Trophoblast cell (in vitro differentiated cells and primary cell): Measurements from ENCODE around the gene CNTRL.

Source experiments
- DNase-seq, 2 donors: peaks; one replicate each; pipeline ENCODE4 v3.0.0-alpha.2; 2016
- H2AFZ ChIP-seq: 2 replicates; pipeline ENCODE4 v1.6.1; 2013; ENCODE audit warnings: low read length, moderate library complexity, mild to moderate bottlenecking; ENCODE audit not compliant: insufficient read depth, poor library complexity
- H2AK5ac ChIP-seq: 2 replicates; pipeline ENCODE4 v1.6.1; 2013; ENCODE audit warnings: mild to moderate bottlenecking, low read length
- H2BK120ac ChIP-seq: 2 replicates; pipeline ENCODE4 v1.6.1; 2013; ENCODE audit warnings: low read length, mild to moderate bottlenecking, moderate library complexity; ENCODE audit not compliant: insufficient read depth, poor library complexity
- H2BK12ac ChIP-seq: 2 replicates; pipeline ENCODE4 v1.6.1; 2013; ENCODE audit warnings: mild to moderate bottlenecking, low read length, moderate library complexity
- H2BK5ac ChIP-seq: 2 replicates; pipeline ENCODE4 v1.6.1; 2013; ENCODE audit warnings: low read length, low read depth, moderate library complexity, mild to moderate bottlenecking; ENCODE audit not compliant: poor library complexity
- H3K14ac ChIP-seq: 2 replicates; pipeline ENCODE4 v1.6.1; 2013; ENCODE audit warnings: mild to moderate bottlenecking, low read length
- H3K18ac ChIP-seq: 2 replicates; pipeline ENCODE4 v1.6.1; 2013; ENCODE audit warnings: mild to moderate bottlenecking, low read length
- H3K23ac ChIP-seq: 2 replicates; pipeline ENCODE4 v1.6.1; 2013; ENCODE audit warnings: low read length
- H3K27ac ChIP-seq: 2 replicates; pipeline ENCODE4 v1.5.1; 2013; ENCODE audit warnings: low read depth, mild to moderate bottlenecking, inconsistent platforms, low read length, moderate library complexity
- H3K27me3 ChIP-seq: 2 replicates; pipeline ENCODE4 v1.6.1; 2013; ENCODE audit warnings: inconsistent platforms, mild to moderate bottlenecking, low read length, moderate library complexity; ENCODE audit not compliant: insufficient read depth
- H3K36me3 ChIP-seq, 2 experiments: 1 replicate in 1 of 2; 2 replicates in 1 of 2; pipeline ENCODE4 v1.6.1; 2013; ENCODE audit warnings: low read length in 2 of 2, mild to moderate bottlenecking in 2 of 2, moderate library complexity in 1 of 2; ENCODE audit not compliant: insufficient read depth in 2 of 2, control insufficient read depth in 1 of 2
- H3K4ac ChIP-seq: 2 replicates; pipeline ENCODE4 v1.6.1; 2013; ENCODE audit warnings: low read depth, mild to moderate bottlenecking, low read length, moderate library complexity
- H3K4me1 ChIP-seq, 2 experiments: 1 replicate in 1 of 2; 2 replicates in 1 of 2; pipeline ENCODE4 v1.6.1; 2013; ENCODE audit warnings: low read length in 2 of 2, mild to moderate bottlenecking in 2 of 2, moderate library complexity in 1 of 2; ENCODE audit not compliant: insufficient read depth in 2 of 2, control insufficient read depth in 1 of 2
- H3K4me2 ChIP-seq: 2 replicates; pipeline ENCODE4 v1.6.1; 2013; ENCODE audit warnings: inconsistent platforms, mild to moderate bottlenecking, low read length, moderate library complexity
- H3K4me3 ChIP-seq: 2 replicates; pipeline ENCODE4 v1.5.1; 2013; ENCODE audit warnings: mild to moderate bottlenecking, low read depth, low read length, inconsistent platforms
- H3K79me1 ChIP-seq: one replicate; pipeline ENCODE4 v1.6.1; 2013; ENCODE audit warnings: low read length
- H3K79me2 ChIP-seq: 2 replicates; pipeline ENCODE4 v1.6.1; 2013; ENCODE audit warnings: low read length, mild to moderate bottlenecking; ENCODE audit not compliant: control insufficient read depth, insufficient read depth, poor library complexity
- H3K9ac ChIP-seq: 2 replicates; pipeline ENCODE4 v1.6.1; 2013; ENCODE audit warnings: mild to moderate bottlenecking, low read length
- H3K9me3 ChIP-seq: 2 replicates; pipeline ENCODE4 v1.6.1; 2013; ENCODE audit warnings: low read depth, mild to moderate bottlenecking, control low read depth, inconsistent platforms, low read length; ENCODE audit not compliant: insufficient read depth
- H4K12ac ChIP-seq: 2 replicates; pipeline ENCODE4 v1.6.1; 2013; ENCODE audit warnings: low read depth, mild to moderate bottlenecking, low read length, moderate library complexity
- H4K8ac ChIP-seq: 2 replicates; pipeline ENCODE4 v1.6.1; 2013; ENCODE audit warnings: low read depth, mild to moderate bottlenecking, low read length, moderate library complexity
- H4K91ac ChIP-seq: one replicate; pipeline ENCODE4 v1.6.1; 2013; ENCODE audit warnings: low read depth, mild to moderate bottlenecking, low read length, moderate library complexity
- WGBS: extraction: QIAGEN DNeasy Blood & Tissue Kit; methylation state at CpG from one replicate; pipeline ENCODE4 v1.1.7; 2013; ENCODE audit warnings: missing lambda C conversion rate; ENCODE audit not compliant: insufficient read length, insufficient coverage; ENCODE audit errors: extremely low coverage; 5-methylcytosine and 5-hydroxymethylcytosine counted together

The CNTRL gene

DNA sequence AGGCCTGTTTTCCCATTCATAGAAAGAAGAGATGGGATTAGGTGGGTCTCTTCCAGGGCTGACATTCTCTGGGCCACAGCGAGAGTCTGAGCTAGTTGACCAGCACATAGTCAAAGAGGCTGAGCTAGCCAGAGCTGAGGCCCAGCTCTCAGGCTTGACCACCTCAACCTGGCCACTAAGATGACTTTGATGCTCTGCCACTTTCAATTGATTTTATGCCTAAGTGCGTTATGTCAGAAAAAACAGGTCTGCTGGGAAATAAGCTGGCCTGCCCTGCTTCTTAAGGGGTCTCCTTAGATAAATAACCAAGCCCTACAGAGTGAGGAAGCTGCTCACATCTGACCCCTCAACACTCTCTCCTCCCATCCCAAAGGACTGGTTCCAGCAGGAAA, 146.9 kb downstream of the CNTRL start:
- Histone ChIP-seq H3K36me3 (no peaks in the 10 kb centered on the region), H3K18ac (no peak overlapping the region), H4K12ac (no peak overlapping the region), H2AK5ac (no peak overlapping the region), H4K8ac (no peak overlapping the region), H3K9ac (no peak overlapping the region), H3K27me3 (no peaks in the 10 kb centered on the region), H2BK12ac (no peak overlapping the region), H3K23ac (no peak overlapping the region), H2BK120ac (no peak overlapping the region), H3K4me2 (no peak overlapping the region), H3K4me3 (no peak overlapping the region), H3K27ac (no peak overlapping the region), H4K91ac (no peak overlapping the region), H3K79me2 (no peaks in the 10 kb centered on the region), H2BK5ac (no peak overlapping the region), H3K79me1 (no peaks in the 10 kb centered on the region), H3K4me1 (peaks cover 0 to 3% of the 10 kb centered on the region in 2 experiments), H3K9me3 (no peaks in the 10 kb centered on the region), H3K14ac (no peak overlapping the region), H3K4ac (no peak overlapping the region), H2AFZ (no peak overlapping the region)
- no CpG with 5 or more reads among the region's 2 CpGs for WGBS
- DNase-seq = no peak

DNA sequence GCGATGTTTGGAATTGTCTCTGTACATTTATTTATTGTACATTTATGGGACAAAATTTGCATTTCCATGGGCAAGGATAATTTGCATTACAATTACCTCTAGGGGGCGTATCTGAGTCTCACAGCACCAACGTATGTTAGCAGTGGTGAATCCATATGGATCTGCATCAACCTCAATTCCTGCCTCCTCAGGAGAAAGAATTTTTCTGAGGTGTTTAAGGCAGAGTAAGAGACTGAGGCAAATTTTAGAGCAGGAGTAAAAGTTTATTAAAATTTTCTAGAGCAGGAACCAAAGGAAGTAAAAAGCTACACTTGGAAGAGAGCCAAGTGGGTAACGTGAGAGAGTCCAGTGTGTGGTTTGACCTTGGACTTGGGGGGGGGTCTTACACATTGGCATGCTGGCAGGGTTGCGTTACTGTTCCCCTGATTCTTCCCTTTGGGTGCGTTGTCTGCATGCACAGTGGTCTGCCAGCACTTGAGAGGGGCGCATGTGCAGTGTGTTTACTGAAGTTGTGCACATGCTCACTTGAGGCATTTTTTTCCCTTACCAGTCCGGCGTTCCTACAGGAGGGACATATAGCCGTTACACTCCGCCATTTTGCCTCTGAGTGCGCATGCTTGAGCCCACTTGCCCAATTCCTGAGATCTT, 147.9 kb downstream of the CNTRL start:
- H3K4me1 ChIP-seq = peaks cover 0 to 3% of the 10 kb centered on the region in 2 experiments
- H4K8ac ChIP-seq = no peak overlapping the region
- no peak overlapping the region for H3K4me2 ChIP-seq
- H3K9me3 ChIP-seq = no peaks in the 10 kb centered on the region
- H3K36me3 ChIP-seq = no peaks in the 10 kb centered on the region
- no peak overlapping the region for H3K23ac ChIP-seq
- no peak overlapping the region for H4K12ac ChIP-seq
- no peak overlapping the region for H2BK12ac ChIP-seq
- H3K4me3 ChIP-seq = peak overlapping the region; percentile 58
- H3K9ac ChIP-seq = no peak overlapping the region
- H2BK120ac ChIP-seq = no peak overlapping the region
- no peak overlapping the region for H2AFZ ChIP-seq
- H2AK5ac ChIP-seq = no peak overlapping the region
- no peaks in the 10 kb centered on the region for H3K27me3 ChIP-seq
- H3K4ac ChIP-seq = no peak overlapping the region
- WGBS = 100% methylated on average over 1 of the region's 12 CpGs
- H3K14ac ChIP-seq = no peak overlapping the region
- peak; percentile 98 to 99 for DNase-seq
- no peaks in the 10 kb centered on the region for H3K79me2 ChIP-seq
- no peaks in the 10 kb centered on the region for H3K79me1 ChIP-seq
- H3K18ac ChIP-seq = no peak overlapping the region
- no peak overlapping the region for H3K27ac ChIP-seq
- H4K91ac ChIP-seq = no peak overlapping the region
- H2BK5ac ChIP-seq = no peak overlapping the region

DNA sequence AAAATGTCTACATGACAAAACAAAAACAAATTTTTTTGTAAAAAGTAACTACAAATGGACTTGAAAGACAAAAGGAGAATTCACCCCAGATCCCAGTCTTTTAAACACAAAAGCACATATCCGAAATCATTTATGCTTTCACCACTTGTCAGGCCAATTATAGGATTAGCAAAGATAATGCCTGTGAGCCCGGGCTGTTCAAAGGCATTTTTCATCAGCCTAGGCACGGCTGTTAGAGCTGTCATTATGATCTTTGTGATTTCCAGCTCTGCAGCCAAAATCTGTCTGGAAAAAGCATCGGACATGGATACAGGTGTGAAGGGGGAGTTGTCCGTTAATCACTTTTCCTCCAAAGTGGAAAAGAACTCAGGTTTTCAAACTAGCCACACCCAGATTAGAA, 150.5 kb downstream of the CNTRL start:
- H2AFZ ChIP-seq = no peak overlapping the region
- H4K12ac ChIP-seq = no peak overlapping the region
- no peak overlapping the region for H3K4me3 ChIP-seq
- no peak overlapping the region for H3K9ac ChIP-seq
- no peak overlapping the region for H3K23ac ChIP-seq
- no peak overlapping the region for H2BK5ac ChIP-seq
- no peak overlapping the region for H3K27ac ChIP-seq
- no peak overlapping the region for H2BK12ac ChIP-seq
- H3K14ac ChIP-seq = no peak overlapping the region
- H3K4me1 ChIP-seq = peaks cover 0 to 3% of the 10 kb centered on the region in 2 experiments
- no CpG with 5 or more reads among the region's 5 CpGs for WGBS
- H3K36me3 ChIP-seq = no peaks in the 10 kb centered on the region
- H2BK120ac ChIP-seq = no peak overlapping the region
- no peak overlapping the region for H4K8ac ChIP-seq
- H2AK5ac ChIP-seq = no peak overlapping the region
- no peak for DNase-seq
- no peak overlapping the region for H3K4me2 ChIP-seq
- H3K9me3 ChIP-seq = no peaks in the 10 kb centered on the region
- no peaks in the 10 kb centered on the region for H3K27me3 ChIP-seq
- no peaks in the 10 kb centered on the region for H3K79me2 ChIP-seq
- no peaks in the 10 kb centered on the region for H3K79me1 ChIP-seq
- H3K4ac ChIP-seq = no peak overlapping the region
- no peak overlapping the region for H3K18ac ChIP-seq
- H4K91ac ChIP-seq = no peak overlapping the region

DNA sequence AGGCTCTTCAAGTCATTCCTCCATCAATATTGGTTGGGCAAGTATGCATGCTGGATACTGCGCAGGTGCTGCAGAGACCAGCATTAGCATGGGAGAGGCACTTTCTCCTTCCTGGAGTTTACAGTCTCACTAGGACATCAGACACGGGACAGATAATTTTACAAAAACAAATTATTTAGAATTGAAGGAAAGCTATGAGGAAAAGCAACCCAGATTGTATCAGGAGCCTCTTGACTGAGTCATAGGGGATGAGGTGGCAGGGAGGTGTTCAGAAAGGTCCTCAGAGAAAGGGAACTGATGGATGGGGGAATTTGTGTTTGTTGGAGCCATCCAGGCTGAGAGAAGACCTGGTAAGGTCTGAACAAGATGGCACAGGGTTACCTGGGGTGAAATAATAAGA, 151.4 kb downstream of the CNTRL start:
- no peak overlapping the region for H4K12ac ChIP-seq
- H3K36me3 ChIP-seq = no peaks in the 10 kb centered on the region
- no peak overlapping the region for H3K9ac ChIP-seq
- no peak overlapping the region for H3K27ac ChIP-seq
- H3K79me1 ChIP-seq = no peaks in the 10 kb centered on the region
- no peak overlapping the region for H4K91ac ChIP-seq
- no peak overlapping the region for H2BK5ac ChIP-seq
- H2AFZ ChIP-seq = no peak overlapping the region
- no peaks in the 10 kb centered on the region for H3K27me3 ChIP-seq
- no peak overlapping the region for H3K14ac ChIP-seq
- H2AK5ac ChIP-seq = no peak overlapping the region
- H3K9me3 ChIP-seq = no peaks in the 10 kb centered on the region
- DNase-seq = peak in 1 of 2 donors; percentile 56
- H3K23ac ChIP-seq = no peak overlapping the region
- no peak overlapping the region for H3K4me3 ChIP-seq
- H3K4me1 ChIP-seq = peaks cover 0 to 3% of the 10 kb centered on the region in 2 experiments
- H3K18ac ChIP-seq = no peak overlapping the region
- H3K4me2 ChIP-seq = no peak overlapping the region
- no peak overlapping the region for H2BK12ac ChIP-seq
- no CpG with 5 or more reads among the region's 2 CpGs for WGBS
- no peak overlapping the region for H2BK120ac ChIP-seq
- no peak overlapping the region for H4K8ac ChIP-seq
- H3K79me2 ChIP-seq = no peaks in the 10 kb centered on the region
- H3K4ac ChIP-seq = no peak overlapping the region
